Astrocyte of the hippocampus (primary cell): ENCODE data around the gene ROMO1.
"Not testable (repeated sequence)": the region's sequence is repeated elsewhere in the genome, so short reads cannot be mapped to it uniquely, and the experiment has no call there.

Source experiments
- DNase-seq: peaks from one replicate; pipeline ENCODE4 v3.0.0; 2011; ENCODE audit warnings: low read depth, low spot score

Gene ROMO1

GRCh38 chr20:35729836-35730582, 30.8 kb downstream of the ROMO1 start:
- no peak for DNase-seq

- no peak for DNase-seq
These were observed 31.6 kb downstream of the ROMO1 start for GRCh38 chr20:35730583-35731468.

GRCh38 chr20:35731469-35731788, 32.2 kb downstream of the ROMO1 start:
- no peak for DNase-seq

GRCh38 chr20:35731862-35732643, 32.8 kb downstream of the ROMO1 start:
- DNase-seq = no peak

GRCh38 chr20:35732644-35732982, 33.4 kb downstream of the ROMO1 start:
- no peak for DNase-seq

- no peak for DNase-seq
These were observed 35.2 kb downstream of the ROMO1 start for GRCh38 chr20:35734374-35734773.

GRCh38 chr20:35734777-35735649, 35.8 kb downstream of the ROMO1 start:
- no peak for DNase-seq

- no peak for DNase-seq
These were observed 36.7 kb downstream of the ROMO1 start for GRCh38 chr20:35735826-35736470.

GRCh38 chr20:35737865-35738333, 38.7 kb downstream of the ROMO1 start:
- no peak for DNase-seq

GRCh38 chr20:35738410-35739179, 39.4 kb downstream of the ROMO1 start:
- no peak for DNase-seq

- peak; percentile 32 for DNase-seq
These were observed 40.3 kb downstream of the ROMO1 start for GRCh38 chr20:35739294-35740163.

- peak; percentile 100 for DNase-seq
These were observed 42.9 kb downstream of the ROMO1 start, which contains the start of gene RBM39 for GRCh38 chr20:35741892-35742740. Gene RBM39 (minus strand): TSS chr20:35742260. CDS start chr20:35740874, 1,386 bp downstream.

GRCh38 chr20:35742741-35743523, 43.7 kb downstream of the ROMO1 start:
- DNase-seq = peak; percentile 26

- no peak for DNase-seq
These were observed 44.7 kb downstream of the ROMO1 start for GRCh38 chr20:35743693-35744491.

GRCh38 chr20:35744492-35744841, 45.3 kb downstream of the ROMO1 start:
- not testable (repeated sequence) for DNase-seq
